Muscle of back (tissue), 11 donors: ENCODE measurements around the gene TBCD. TPM values are rescaled to one million over a fixed set of nuclear protein-coding genes. Genes with fewer than 3 reads are reported as not detected.

Experiments used
- DNase-seq, 3 donors: peaks; one replicate each; pipeline versions ENCODE4 v3.0.0 to v3.0.0-alpha.2; 2013
- polyA plus RNA-seq, 10 donors: library from polyadenylated mRNA; unstranded; fragments of 120-200 nt; gene quantifications; one replicate each; pipeline ENCODE4 v1.2.1, GENCODE V29; 2013; ENCODE audit not compliant: insufficient read length in 10 of 10

TBCD gene
- polyA plus RNA-seq, 10 donors: 53.5 to 86.2 (median 60.0) TPM

GRCh38 chr17:82921426-82921825 lies 169.6 kb downstream of the TBCD start:
- no peak for DNase-seq

GRCh38 chr17:82922646-82923045 lies 170.8 kb downstream of the TBCD start:
- no peak for DNase-seq

- DNase-seq: no peak
Observed at GRCh38 chr17:82923366-82924113, 171.7 kb downstream of the TBCD start.

GRCh38 chr17:82924214-82924613 lies 172.3 kb downstream of the TBCD start:
- DNase-seq: no peak

- DNase-seq: no peak
Observed at GRCh38 chr17:82924812-82925211, 172.9 kb downstream of the TBCD start.

- no peak for DNase-seq
Observed at GRCh38 chr17:82925336-82925735, 173.5 kb downstream of the TBCD start.

- no peak for DNase-seq
Observed at GRCh38 chr17:82926081-82926480, 174.2 kb downstream of the TBCD start.

- no peak for DNase-seq
Observed at GRCh38 chr17:82926716-82927115, 174.9 kb downstream of the TBCD start.

GRCh38 chr17:82927311-82927660 lies 175.4 kb downstream of the TBCD start:
- no peak for DNase-seq

- DNase-seq: no peak
Observed at GRCh38 chr17:82927661-82928601, 176.1 kb downstream of the TBCD start.

GRCh38 chr17:82929011-82929622 lies 177.3 kb downstream of the TBCD start:
- no peak for DNase-seq

- no peak for DNase-seq
Observed at GRCh38 chr17:82929676-82930042, 177.8 kb downstream of the TBCD start.

- no peak for DNase-seq
Observed at GRCh38 chr17:82930043-82930923, 178.4 kb downstream of the TBCD start.

GRCh38 chr17:82930924-82931698 lies 179.2 kb downstream of the TBCD start:
- no peak for DNase-seq

- peak; percentile 64 to 70 (median 70) for DNase-seq
Observed at GRCh38 chr17:82931699-82932517, 180.0 kb downstream of the TBCD start.

- no peak for DNase-seq
Observed at GRCh38 chr17:82932518-82933310, 180.8 kb downstream of the TBCD start.

- DNase-seq: no peak
Observed at GRCh38 chr17:82933911-82934310, 182.0 kb downstream of the TBCD start.

- no peak for DNase-seq
Observed at GRCh38 chr17:82935966-82936767, 184.3 kb downstream of the TBCD start.
